RWPE1 (cell line): ENCODE results near the gene ABCA3.

ENCODE experiments used
- CTCF ChIA-PET: fragments of 350-600 bp; sonication (Branson Sonifier 250); formaldehyde crosslinking; extraction: SDS; loops from one replicate; lab custom pipeline; 2021; lab: Yijun Ruan, JAX
- POLR2A ChIA-PET: fragments of 400-600 bp; formaldehyde crosslinking; extraction: SDS; loops from one replicate; lab custom pipeline; 2020; ENCODE audit warnings: antibody characterized with exemption; ENCODE audit not compliant: low non-redundant PET; lab: Yijun Ruan, JAX
- DNase-seq: peaks from one replicate; pipeline ENCODE4 v3.0.0; 2012; ENCODE audit warnings: low spot score
- H3K27ac ChIP-seq: fragments of 450-650 bp; 2 replicates; pipeline ENCODE4 v1.5.1; 2017
- CTCF ChIP-seq: fragments of 450-650 bp; conservative IDR thresholded peaks from 2 replicates; pipeline ENCODE4 v1.5.1; 2017; ENCODE audit warnings: low read depth, mild to moderate bottlenecking

ABCA3 gene

GRCh38 chr16:2251296-2252111 lies 89.0 kb downstream of the ABCA3 start, which contains the start of gene ECI1:
Gene ECI1, minus strand, starts transcription at chr16:2251587. Its CDS starts 21 bp downstream, at chr16:2251566.
- peak; percentile 98 for DNase-seq
- H3K27ac ChIP-seq: peak within 1 kb of the TSS; percentile 97
- ChIA-PET CTCF (interaction anchor here (0.7 to 1.5 kb wide), 6 partner anchors 15 to 57 kb away, joined by 3 to 6 read pairs (median 3); partner anchors contain the start of genes BRICD5 and DNASE1L2), POLR2A (interaction anchor here (0.6 to 2.5 kb wide), 5 partner anchors 15 to 271 kb away, joined by 3 to 9 read pairs (median 3); partner anchors contain the start of gene TRAF7)
- peak; percentile 65 for TF ChIP-seq CTCF

GRCh38 chr16:2250652-2251295 lies 89.8 kb downstream of the ABCA3 start:
- CTCF ChIA-PET: interaction anchor here (0.7 to 1.5 kb wide), 3 partner anchors 13 to 56 kb away, joined by 3 to 6 read pairs (median 5); no protein-coding TSS in a partner anchor
- H3K27ac ChIP-seq: peak overlapping the region; percentile 97
- no peak for DNase-seq
- no peak for TF ChIP-seq CTCF
- POLR2A ChIA-PET: interaction anchor here (0.6 to 2.5 kb wide), 5 partner anchors 36 to 272 kb away, joined by 3 to 9 read pairs (median 4); partner anchors contain the start of genes PGP and TRAF7

GRCh38 chr16:2246301-2246885 lies 94.1 kb downstream of the ABCA3 start:
- CTCF ChIA-PET: interaction anchor here (0.7 kb wide), 1 partner anchor 39 kb away, joined by 4 read pairs; no protein-coding TSS in a partner anchor
- POLR2A ChIA-PET: no interaction called here
- H3K27ac ChIP-seq: peak overlapping the region; percentile 3; the same call in 1 of the 2 replicates
- TF ChIP-seq CTCF: no peak
- DNase-seq: no peak

- no peak for TF ChIP-seq CTCF
- POLR2A ChIA-PET: interaction anchor here (0.6 kb wide), 1 partner anchor 17 kb away, joined by 4 read pairs; no protein-coding TSS in a partner anchor
- DNase-seq: no peak
- CTCF ChIA-PET: no interaction called here
- peak overlapping the region; percentile 21 for H3K27ac ChIP-seq
Observed at GRCh38 chr16:2244926-2245795, 95.4 kb downstream of the ABCA3 start.

GRCh38 chr16:2244301-2244700 lies 96.2 kb downstream of the ABCA3 start:
- no peak for DNase-seq
- POLR2A ChIA-PET: no interaction called here

More at GRCh38 chr16:2244301-2244700, 96.2 kb downstream of the ABCA3 start:
- TF ChIP-seq CTCF: no peak
- peak overlapping the region; percentile 21 for H3K27ac ChIP-seq
- CTCF ChIA-PET: no interaction called here
